ENCODE measurements around the gene DDX20.

GRCh38 chr1:111814642-111815041, 58.9 kb downstream of the DDX20 start:
- TF ChIP-seq EP300 (IDR thresholded peaks at IDR 0.05; ENCODE audit: borderline replicate concordance), result no peak
- no peak for TF ChIP-seq CEBPB (IDR thresholded peaks at IDR 0.05)
- no peak for TF ChIP-seq NFIC (IDR thresholded peaks at IDR 0.05)
- no peak for TF ChIP-seq EGR1 (IDR thresholded peaks at IDR 0.05)
- TF ChIP-seq, protein P1, sequence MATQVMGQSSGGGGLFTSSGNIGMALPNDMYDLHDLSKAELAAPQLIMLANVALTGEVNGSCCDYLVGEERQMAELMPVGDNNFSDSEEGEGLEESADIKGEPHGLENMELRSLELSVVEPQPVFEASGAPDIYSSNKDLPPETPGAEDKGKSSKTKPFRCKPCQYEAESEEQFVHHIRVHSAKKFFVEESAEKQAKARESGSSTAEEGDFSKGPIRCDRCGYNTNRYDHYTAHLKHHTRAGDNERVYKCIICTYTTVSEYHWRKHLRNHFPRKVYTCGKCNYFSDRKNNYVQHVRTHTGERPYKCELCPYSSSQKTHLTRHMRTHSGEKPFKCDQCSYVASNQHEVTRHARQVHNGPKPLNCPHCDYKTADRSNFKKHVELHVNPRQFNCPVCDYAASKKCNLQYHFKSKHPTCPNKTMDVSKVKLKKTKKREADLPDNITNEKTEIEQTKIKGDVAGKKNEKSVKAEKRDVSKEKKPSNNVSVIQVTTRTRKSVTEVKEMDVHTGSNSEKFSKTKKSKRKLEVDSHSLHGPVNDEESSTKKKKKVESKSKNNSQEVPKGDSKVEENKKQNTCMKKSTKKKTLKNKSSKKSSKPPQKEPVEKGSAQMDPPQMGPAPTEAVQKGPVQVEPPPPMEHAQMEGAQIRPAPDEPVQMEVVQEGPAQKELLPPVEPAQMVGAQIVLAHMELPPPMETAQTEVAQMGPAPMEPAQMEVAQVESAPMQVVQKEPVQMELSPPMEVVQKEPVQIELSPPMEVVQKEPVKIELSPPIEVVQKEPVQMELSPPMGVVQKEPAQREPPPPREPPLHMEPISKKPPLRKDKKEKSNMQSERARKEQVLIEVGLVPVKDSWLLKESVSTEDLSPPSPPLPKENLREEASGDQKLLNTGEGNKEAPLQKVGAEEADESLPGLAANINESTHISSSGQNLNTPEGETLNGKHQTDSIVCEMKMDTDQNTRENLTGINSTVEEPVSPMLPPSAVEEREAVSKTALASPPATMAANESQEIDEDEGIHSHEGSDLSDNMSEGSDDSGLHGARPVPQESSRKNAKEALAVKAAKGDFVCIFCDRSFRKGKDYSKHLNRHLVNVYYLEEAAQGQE (IDR thresholded peaks at IDR 0.05; ENCODE audit: low read depth), result no peak
- TF ChIP-seq, protein P2, sequence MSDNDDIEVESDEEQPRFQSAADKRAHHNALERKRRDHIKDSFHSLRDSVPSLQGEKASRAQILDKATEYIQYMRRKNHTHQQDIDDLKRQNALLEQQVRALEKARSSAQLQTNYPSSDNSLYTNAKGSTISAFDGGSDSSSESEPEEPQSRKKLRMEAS (IDR thresholded peaks at IDR 0.05), result no peak
